Measurements from ENCODE around the gene BTG2.

Gene BTG2

GRCh38 chr1:203338335-203339036 is 33.2 kb downstream of the BTG2 start:
- peak in 1 of 2 donors; percentile 44 for DNase-seq (ENCODE audit: low read depth in 1 of 2, low spot score in 1 of 2)

- DNase-seq (ENCODE audit: low read depth in 1 of 2, low spot score in 1 of 2) = peak in 1 of 2 donors; percentile 41
These were observed 34.9 kb downstream of the BTG2 start for GRCh38 chr1:203340112-203340790.

GRCh38 chr1:203342192-203342940 is 37.0 kb downstream of the BTG2 start:
- DNase-seq (ENCODE audit: low read depth in 1 of 2, low spot score in 1 of 2) = no peak

- no peak for DNase-seq (ENCODE audit: low read depth in 1 of 2, low spot score in 1 of 2)
These were observed 38.8 kb downstream of the BTG2 start for GRCh38 chr1:203343956-203344754.

- no peak for DNase-seq (ENCODE audit: low read depth in 1 of 2, low spot score in 1 of 2)
These were observed 40.9 kb downstream of the BTG2 start for GRCh38 chr1:203346060-203346768.

GRCh38 chr1:203346769-203347102 is 41.4 kb downstream of the BTG2 start:
- DNase-seq (ENCODE audit: low read depth in 1 of 2, low spot score in 1 of 2) = no peak

- DNase-seq (ENCODE audit: low read depth in 1 of 2, low spot score in 1 of 2) = no peak
These were observed 43.8 kb downstream of the BTG2 start for GRCh38 chr1:203349166-203349565.

GRCh38 chr1:203349773-203350524 is 44.6 kb downstream of the BTG2 start:
- DNase-seq (ENCODE audit: low read depth in 1 of 2, low spot score in 1 of 2) = no peak

- DNase-seq (ENCODE audit: low read depth in 1 of 2, low spot score in 1 of 2) = no peak
These were observed 45.8 kb downstream of the BTG2 start, which contains the start of gene FMOD for GRCh38 chr1:203351037-203351625. TSS of gene FMOD (minus strand) at chr1:203351122. CDS start at chr1:203348270, 2,852 bp downstream.

GRCh38 chr1:203353486-203353885 is 48.2 kb downstream of the BTG2 start:
- no peak for DNase-seq (ENCODE audit: low read depth in 1 of 2, low spot score in 1 of 2)

GRCh38 chr1:203354246-203354645 is 48.9 kb downstream of the BTG2 start:
- DNase-seq (ENCODE audit: low read depth in 1 of 2, low spot score in 1 of 2) = no peak

GRCh38 chr1:203359010-203359571 is 53.8 kb downstream of the BTG2 start:
- no peak for DNase-seq (ENCODE audit: low read depth in 1 of 2, low spot score in 1 of 2)

All from activated T-helper 1 cell treated with anti-CD3 and anti-CD28 coated beads, Interleukin-2, amount 50 U/mL, for 16 hours (primary cell).